Glomerular visceral epithelial cell (primary cell): ENCODE results near the gene MPHOSPH6.
"Not testable (repeated sequence)": the region's sequence is repeated elsewhere in the genome, so short reads cannot be mapped to it uniquely, and the experiment has no call there.

ENCODE experiments used
- DNase-seq: peaks from one replicate; pipeline ENCODE4 v3.0.0-alpha.2; 2016; ENCODE audit errors: extremely low spot score

MPHOSPH6 gene

GRCh38 chr16:82169861-82170845, at the start of gene MPHOSPH6:
TSS of gene MPHOSPH6 (minus strand) at chr16:82170224. CDS start at chr16:82170175, 49 bp downstream.
- DNase-seq, result peak; percentile 88

GRCh38 chr16:82219298-82219697, 49.3 kb upstream of the MPHOSPH6 start:
- DNase-seq, result no peak

- DNase-seq, result not testable (repeated sequence)
These were observed 39.3 kb upstream of the MPHOSPH6 start for GRCh38 chr16:82209314-82209713.

GRCh38 chr16:82203198-82203597, 33.2 kb upstream of the MPHOSPH6 start:
- DNase-seq, result no peak

- DNase-seq, result no peak
These were observed 31.9 kb upstream of the MPHOSPH6 start for GRCh38 chr16:82201926-82202325.

GRCh38 chr16:82201351-82201750, 31.3 kb upstream of the MPHOSPH6 start:
- DNase-seq, result no peak

GRCh38 chr16:82199209-82199608, 29.2 kb upstream of the MPHOSPH6 start:
- no peak for DNase-seq

- no peak for DNase-seq
These were observed 27.7 kb upstream of the MPHOSPH6 start for GRCh38 chr16:82197540-82198240.

GRCh38 chr16:82195917-82196494, 26.0 kb upstream of the MPHOSPH6 start:
- no peak for DNase-seq

GRCh38 chr16:82194086-82194485, 24.1 kb upstream of the MPHOSPH6 start:
- DNase-seq, result no peak

GRCh38 chr16:82192665-82193064, 22.6 kb upstream of the MPHOSPH6 start:
- peak; percentile 11 for DNase-seq

GRCh38 chr16:82190386-82190785, 20.4 kb upstream of the MPHOSPH6 start:
- DNase-seq, result no peak

- DNase-seq, result no peak
These were observed 17.8 kb upstream of the MPHOSPH6 start for GRCh38 chr16:82187829-82188228.

- DNase-seq, result no peak
These were observed 15.0 kb upstream of the MPHOSPH6 start for GRCh38 chr16:82185012-82185411.

GRCh38 chr16:82184213-82184612, 14.2 kb upstream of the MPHOSPH6 start:
- DNase-seq, result no peak

- no peak for DNase-seq
These were observed 13.0 kb upstream of the MPHOSPH6 start for GRCh38 chr16:82183004-82183397.

- no peak for DNase-seq
These were observed 12.4 kb upstream of the MPHOSPH6 start for GRCh38 chr16:82182266-82183003.

- DNase-seq, result no peak
These were observed 11.6 kb upstream of the MPHOSPH6 start for GRCh38 chr16:82181461-82182185.

- no peak for DNase-seq
These were observed 8.3 kb upstream of the MPHOSPH6 start for GRCh38 chr16:82178352-82178751.

GRCh38 chr16:82177555-82177954, 7.5 kb upstream of the MPHOSPH6 start:
- DNase-seq, result no peak

- no peak for DNase-seq
These were observed 6.2 kb upstream of the MPHOSPH6 start for GRCh38 chr16:82176204-82176603.
